GM18907 (cell line): Measurements from ENCODE around the gene HMGCLL1.
A peak's percentile ranks its signal among the peaks of the same experiment; 100 is the strongest.

Experiments
- ATAC-seq: cut with Tn5 transposase; IDR thresholded peaks from one replicate; pipeline ENCODE4 v1.9.1; 2021; ENCODE audit warnings: mild to moderate bottlenecking, moderate library complexity; ENCODE audit not compliant: unreplicated experiment

Gene HMGCLL1

GRCh38 chr6:55536391-55536956 lies 42.5 kb downstream of the HMGCLL1 start:
- no peak for ATAC-seq

DNA sequence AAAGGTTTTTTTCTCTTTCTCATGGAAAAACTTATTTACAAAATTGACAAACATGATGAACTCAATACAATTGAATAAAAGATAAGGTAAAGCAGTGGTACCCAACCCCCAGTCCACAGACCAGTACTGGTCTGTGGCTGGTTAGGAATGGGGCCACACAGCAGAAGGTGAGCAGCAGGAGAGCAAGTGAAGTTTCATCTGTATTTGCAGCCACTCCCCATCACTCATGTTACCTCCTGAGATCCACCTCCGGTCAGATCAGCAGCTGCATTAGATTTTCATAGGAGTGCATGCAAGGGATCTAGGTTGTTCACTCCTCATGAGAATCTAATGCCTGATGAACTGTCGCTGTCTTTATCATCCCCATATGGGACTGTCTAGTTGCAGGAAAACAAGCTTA lies 47.5 kb downstream of the HMGCLL1 start:
- ATAC-seq: no peak

- no peak for ATAC-seq
Measured at GRCh38 chr6:55530931-55531330, 48.1 kb downstream of the HMGCLL1 start.

- peak; percentile 79 for ATAC-seq
Measured at GRCh38 chr6:55528624-55529023, 50.4 kb downstream of the HMGCLL1 start.

GRCh38 chr6:55524441-55524840 lies 54.6 kb downstream of the HMGCLL1 start:
- no peak for ATAC-seq

DNA sequence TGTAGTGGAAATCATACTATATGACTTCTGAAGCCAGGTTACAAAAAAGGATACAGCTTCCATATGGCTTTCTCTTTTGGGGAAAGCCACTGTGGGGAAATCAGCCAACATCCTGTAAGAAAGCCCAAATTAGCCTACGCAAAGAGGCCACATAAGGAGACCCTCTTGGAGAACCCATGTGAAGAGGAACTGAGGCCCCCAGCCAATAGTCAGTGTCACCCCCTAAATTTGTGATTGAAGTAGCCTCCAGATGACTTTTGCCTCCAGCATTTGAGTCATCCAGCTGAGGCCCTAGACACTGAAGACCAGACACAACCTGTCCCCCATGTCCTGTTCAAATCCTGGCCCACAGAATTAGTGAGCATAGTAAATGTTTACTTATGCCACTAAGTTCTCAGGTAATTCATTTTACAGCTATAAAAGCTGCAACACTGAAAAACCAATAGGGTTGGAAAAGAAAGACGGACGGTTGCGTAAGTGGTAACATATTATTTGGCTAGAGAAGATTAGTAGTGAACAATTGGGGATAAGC lies 60.4 kb downstream of the HMGCLL1 start:
- no peak for ATAC-seq

GRCh38 chr6:55516736-55517135 lies 62.3 kb downstream of the HMGCLL1 start:
- ATAC-seq: no peak

DNA sequence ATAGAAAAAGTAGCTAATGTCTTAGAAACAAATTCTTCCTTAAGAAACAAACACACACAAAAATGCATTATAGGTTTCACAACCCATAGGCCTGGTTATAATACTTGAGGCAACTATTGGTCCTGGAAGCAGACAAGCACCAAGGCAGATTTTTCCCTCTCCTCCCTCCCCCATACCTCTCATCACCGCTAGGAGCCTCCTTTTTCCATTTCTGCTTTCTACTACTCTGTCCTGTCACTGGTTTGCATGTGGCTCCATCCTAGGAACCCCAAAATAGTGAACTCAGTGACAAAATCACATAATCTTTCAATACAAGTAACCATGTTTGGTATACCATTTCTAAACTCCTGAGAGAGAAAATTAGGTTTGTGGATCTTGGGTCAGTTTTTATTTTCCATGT lies 66.1 kb downstream of the HMGCLL1 start:
- no peak for ATAC-seq

DNA sequence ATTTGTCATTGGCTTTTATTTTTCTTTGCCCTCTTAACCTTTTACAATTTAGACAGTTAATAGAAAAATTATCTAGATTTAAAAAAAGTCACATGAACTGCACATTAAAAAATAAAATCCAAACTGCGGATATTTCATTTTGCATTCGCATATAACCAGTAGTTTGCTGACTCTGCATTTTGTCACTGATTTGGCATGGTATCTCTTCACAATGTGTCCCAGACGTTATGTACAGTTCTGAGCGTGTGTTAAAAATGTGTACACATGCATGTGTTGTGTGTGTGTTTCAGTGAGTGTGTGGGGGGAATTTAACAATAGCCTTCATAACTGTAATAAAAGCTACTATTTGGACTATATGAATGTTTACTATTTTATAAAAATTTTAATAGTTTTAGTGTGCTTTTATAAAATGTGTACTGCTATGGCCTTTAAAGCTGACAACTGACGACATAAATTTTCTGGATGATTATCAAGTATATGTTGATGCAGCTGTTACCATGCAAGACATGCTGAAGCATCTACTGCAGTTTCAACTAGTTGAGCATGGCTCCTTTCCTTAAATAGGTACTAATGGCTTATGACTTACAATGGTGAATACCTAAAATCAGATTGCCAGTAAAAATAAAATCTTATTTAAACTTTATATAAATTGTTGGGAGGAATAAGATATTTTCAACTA lies 67.7 kb downstream of the HMGCLL1 start:
- ATAC-seq: no peak

DNA sequence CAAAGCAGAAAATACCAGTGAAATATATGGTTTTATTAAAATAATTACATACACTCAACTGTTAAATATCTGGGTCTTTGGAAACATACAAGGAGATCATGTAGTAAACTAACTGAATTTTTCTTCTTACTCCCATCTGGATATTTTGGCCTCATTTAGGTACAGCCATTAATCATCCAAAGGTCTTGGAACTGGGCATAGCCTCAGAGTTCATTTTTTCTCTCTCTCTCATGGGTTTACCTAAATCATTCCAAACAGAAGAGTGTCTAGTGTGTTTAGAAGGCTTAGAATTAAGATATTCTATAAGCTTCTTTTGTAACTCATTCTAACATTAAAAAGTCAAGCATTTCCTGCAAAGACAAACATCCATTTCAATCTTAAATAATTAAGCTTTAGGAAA lies 79.4 kb downstream of the HMGCLL1 start:
- no peak for ATAC-seq

DNA sequence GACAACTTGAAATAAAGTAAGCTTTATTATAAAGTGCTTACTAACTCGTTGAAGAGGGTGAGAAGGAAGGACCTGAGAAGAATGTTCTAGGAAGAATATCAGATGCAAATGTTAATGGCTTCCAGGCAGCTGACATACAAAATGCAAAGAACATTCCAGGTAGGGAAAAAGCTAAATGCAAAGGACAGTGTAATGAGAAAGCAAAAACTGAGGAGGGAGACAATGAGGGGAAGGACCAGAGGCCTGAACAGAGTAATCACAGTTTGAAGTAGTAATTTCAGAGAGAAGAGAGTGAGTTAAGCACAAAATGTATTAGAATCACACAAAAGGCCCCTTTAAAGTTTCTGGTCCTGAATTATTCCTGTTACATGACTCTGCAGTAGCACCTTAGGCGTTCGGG lies 81.3 kb downstream of the HMGCLL1 start:
- ATAC-seq: no peak

- no peak for ATAC-seq
Measured at GRCh38 chr6:55496201-55496600, 82.8 kb downstream of the HMGCLL1 start.

GRCh38 chr6:55495277-55495676 lies 83.7 kb downstream of the HMGCLL1 start:
- no peak for ATAC-seq

DNA sequence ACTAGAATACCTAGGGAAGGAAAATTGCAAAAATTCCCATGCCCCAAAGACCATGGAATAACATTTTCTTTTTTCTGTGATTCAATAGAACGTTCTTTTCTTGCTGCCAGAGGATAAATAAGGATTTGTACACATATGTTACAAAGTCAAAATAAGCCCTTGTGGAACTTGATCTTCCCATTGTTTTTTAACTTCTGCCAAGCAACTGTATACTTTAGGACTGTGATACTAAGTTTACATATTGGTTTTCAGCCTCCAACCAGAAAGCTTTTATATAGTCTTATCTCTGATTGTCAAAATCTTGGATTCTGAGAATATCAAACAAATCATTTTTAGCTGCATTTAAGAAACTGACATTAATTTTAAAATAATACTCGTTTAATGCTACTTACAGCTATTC lies 84.6 kb downstream of the HMGCLL1 start:
- no peak for ATAC-seq

- ATAC-seq: no peak
Measured at GRCh38 chr6:55492259-55492658, 86.7 kb downstream of the HMGCLL1 start.

DNA sequence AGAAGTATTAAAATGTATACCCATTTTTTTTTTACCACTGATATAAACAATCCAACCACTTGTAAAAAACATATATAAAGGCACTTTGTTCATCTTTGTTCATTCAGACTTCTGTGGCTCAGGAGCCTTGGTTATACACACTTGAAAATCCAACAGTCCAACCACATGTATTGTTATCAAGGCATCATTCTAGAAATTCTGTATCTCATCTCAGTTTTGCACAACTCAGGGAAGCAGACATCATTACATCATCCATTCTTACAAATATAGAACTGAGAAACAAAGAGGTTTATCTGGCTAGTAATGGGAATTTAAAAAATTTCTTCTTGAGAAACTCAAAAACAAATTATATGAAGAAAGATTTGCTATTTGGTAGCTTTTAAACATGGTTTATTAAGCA lies 88.1 kb downstream of the HMGCLL1 start:
- no peak for ATAC-seq

GRCh38 chr6:55474382-55474781 lies 104.6 kb downstream of the HMGCLL1 start:
- ATAC-seq: no peak

- ATAC-seq: no peak
Measured at GRCh38 chr6:55473722-55474121, 105.3 kb downstream of the HMGCLL1 start.

GRCh38 chr6:55469951-55470366 lies 109.0 kb downstream of the HMGCLL1 start:
- no peak for ATAC-seq

- ATAC-seq: no peak
Measured at GRCh38 chr6:55456016-55456415, 123.0 kb downstream of the HMGCLL1 start.

DNA sequence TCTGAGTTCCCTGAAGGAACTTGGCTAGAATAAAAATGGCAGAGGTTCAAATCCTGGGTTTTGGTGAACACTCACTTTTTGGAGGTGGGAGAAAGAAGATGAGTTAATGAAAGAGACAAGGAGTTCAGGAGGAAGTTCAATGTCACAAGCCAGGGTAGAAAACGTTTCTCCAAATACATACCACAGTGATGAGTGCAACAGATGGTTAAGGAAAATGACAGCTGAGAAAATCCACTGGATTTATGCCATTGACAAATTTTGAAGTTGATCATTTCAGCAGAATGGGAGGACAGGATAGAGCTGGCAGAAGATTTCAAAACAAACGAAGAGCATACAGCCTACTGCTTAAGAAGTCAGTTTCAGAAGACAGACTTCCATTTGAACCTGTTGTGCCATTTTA lies 129.0 kb downstream of the HMGCLL1 start:
- no peak for ATAC-seq

DNA sequence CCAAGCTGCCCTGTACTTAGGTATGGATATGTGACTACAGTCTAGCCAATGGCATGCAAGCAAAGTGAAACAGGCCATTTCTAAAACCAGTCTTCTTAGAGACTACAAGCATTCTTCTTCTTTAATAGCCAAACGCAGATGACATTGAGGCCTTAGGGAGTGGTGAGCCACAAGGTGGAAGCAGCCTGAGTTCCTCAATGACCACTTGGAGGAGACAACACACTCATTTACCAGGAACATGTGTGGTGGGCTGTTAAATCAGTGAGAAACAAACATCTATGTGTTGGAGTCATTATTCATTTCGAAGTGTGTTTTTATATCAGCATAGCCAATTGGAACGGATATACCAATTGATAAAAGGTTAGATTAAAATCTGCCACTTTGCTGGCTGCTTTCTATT lies 129.8 kb downstream of the HMGCLL1 start:
- no peak for ATAC-seq

DNA sequence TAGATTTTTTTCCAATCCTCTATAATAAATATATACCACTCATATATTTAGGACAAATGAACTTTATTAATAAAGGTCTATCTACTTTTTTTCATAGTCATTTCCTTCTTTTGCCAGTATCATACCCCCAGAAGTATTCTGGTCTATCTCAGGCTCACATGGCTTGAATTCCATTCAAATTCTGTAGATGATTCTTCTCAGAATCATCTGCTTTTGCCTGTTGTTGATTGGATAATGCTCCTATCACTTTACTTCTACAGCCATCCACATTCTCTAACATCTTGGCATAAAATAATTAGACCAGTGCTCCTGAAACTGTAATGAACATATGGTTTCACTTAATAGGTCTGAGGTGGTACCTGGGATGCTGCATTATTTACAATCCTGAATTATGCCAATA lies 130.5 kb downstream of the HMGCLL1 start:
- ATAC-seq: no peak
